H1 (cell line): ENCODE measurements around the gene ATP2B1. TPM values are rescaled to one million over a fixed set of nuclear protein-coding genes. Genes with fewer than 3 reads are reported as not detected.
A peak's percentile ranks its signal among the peaks of the same experiment; 100 is the strongest.

ENCODE experiments used
- BCL11A ChIP-seq, 2 experiments: IDR thresholded peaks; one replicate each; pipeline ENCODE4 v1.6.1; 2011; ENCODE audit warnings: low read depth in 2 of 2, low read length in 2 of 2, mild to moderate bottlenecking in 2 of 2
- FOSL1 ChIP-seq: IDR thresholded peaks from 2 replicates; pipeline ENCODE4 v1.6.1; 2011; ENCODE audit warnings: mild to moderate bottlenecking, low read depth, low read length, moderate library complexity; ENCODE audit not compliant: insufficient read depth
- GABPA ChIP-seq: IDR thresholded peaks from 2 replicates; pipeline ENCODE4 v1.6.1; 2011; ENCODE audit warnings: mild to moderate bottlenecking, low read length, moderate library complexity, borderline replicate concordance; ENCODE audit not compliant: insufficient read depth
- POLR2A ChIP-seq, 2 experiments: IDR thresholded peaks; 1 replicate in 1 of 2; 2 replicates in 1 of 2; pipeline ENCODE4 v1.6.1; 2011; ENCODE audit warnings: low read depth in 2 of 2, low read length in 2 of 2, mild to moderate bottlenecking in 2 of 2; ENCODE audit errors: control extremely low read depth in 1 of 2
- RAD21 ChIP-seq, 2 experiments: IDR thresholded peaks in 1 of 2; conservative IDR thresholded peaks in 1 of 2; 2 replicates each; pipeline ENCODE4 v1.6.1; 2011; ENCODE audit warnings: low read depth in 2 of 2, low read length in 2 of 2, improper control_type of control experiment in 1 of 2, inconsistent platforms in 1 of 2, mild to moderate bottlenecking in 1 of 2, moderate library complexity in 1 of 2
- RXRA ChIP-seq: IDR thresholded peaks from 2 replicates; pipeline ENCODE4 v1.6.1; 2011; ENCODE audit warnings: low read depth, mild to moderate bottlenecking, low read length, moderate library complexity; ENCODE audit not compliant: insufficient read depth
- TAF1 ChIP-seq: IDR thresholded peaks from 2 replicates; pipeline ENCODE4 v1.6.1; 2011; ENCODE audit warnings: mild to moderate bottlenecking, low read depth, low read length
- ZNF274 ChIP-seq: IDR thresholded peaks from 2 replicates; pipeline ENCODE4 v1.7.0; 2012; ENCODE audit warnings: low read length, borderline replicate concordance; ENCODE audit errors: extremely low read depth
- polyA plus RNA-seq, 7 experiments: library from polyadenylated mRNA; depleted of rRNA in 3 of 7; stranded (reverse) in 5 of 7; unstranded in 2 of 7; fragments of >200 nt in 5 of 7; fragments of 200-250 nt in 2 of 7; gene quantifications; 1 replicate in 5 of 7; 2 replicates in 1 of 7; 4 replicates in 1 of 7; pipeline versions ENCODE4 v1.2.1 to v1.2.3, GENCODE V29; 2011 to 2013; ENCODE audit warnings: missing spikeins in 2 of 7, mixed read lengths in 2 of 7
- total RNA-seq: library from RNA; stranded (reverse); fragmentation: NEBNext Ultra II Directional; extraction: Animal tissue kit (Norgen Biotek cat#: 25700); gene quantifications from 2 replicates; pipeline ENCODE4 v1.2.1, GENCODE V29; 2021
- TF ChIP-seq, protein P1 (sequence below), 3 experiments: IDR thresholded peaks; 1 replicate in 2 of 3; 2 replicates in 1 of 3; pipeline versions ENCODE4 v1.5.1 to v1.6.1; 2011; ENCODE audit warnings: low read length in 3 of 3, mild to moderate bottlenecking in 3 of 3, inconsistent platforms in 2 of 3, low read depth in 1 of 3, moderate library complexity in 1 of 3; ENCODE audit not compliant: insufficient read depth in 1 of 3; ENCODE audit errors: control extremely low read depth in 1 of 3

The ATP2B1 gene
- total and polyA plus RNA-seq, 2 of the 8 experiments (the other 6 are each of a cell fraction or from before 2014, with no cell fraction given): 4.3 to 32.0 TPM

DNA sequence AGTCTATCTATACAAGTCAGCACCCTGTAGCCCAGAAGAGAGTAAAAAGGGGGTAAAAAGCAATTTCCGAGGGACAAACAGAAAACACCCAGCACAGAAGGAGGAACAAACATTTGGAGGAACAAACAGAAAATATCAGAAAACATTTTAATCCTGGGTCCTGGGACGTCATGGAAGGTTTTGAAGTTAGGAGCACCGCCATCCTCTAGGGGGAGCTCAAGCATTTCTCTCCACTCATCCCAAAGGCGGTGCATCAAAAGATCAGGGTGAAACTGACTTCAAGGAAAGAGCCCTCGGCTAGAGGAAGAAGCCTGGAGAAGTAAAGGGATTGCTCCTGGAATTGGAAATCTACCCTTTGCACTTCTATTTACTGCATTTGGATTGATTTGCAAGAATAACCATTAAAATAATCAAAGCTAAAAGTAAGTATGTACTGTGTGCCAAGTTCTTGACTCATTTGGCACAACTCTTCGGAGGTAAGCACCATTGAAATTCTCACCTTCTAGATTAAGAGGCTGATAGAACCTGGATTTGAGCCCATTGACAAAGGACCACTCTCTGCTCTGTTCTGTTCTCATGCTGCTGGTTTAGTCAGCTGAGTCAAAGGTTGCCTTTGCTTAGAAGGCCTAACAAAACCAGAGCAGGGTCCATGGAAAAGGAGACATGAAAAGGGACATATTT, 165.6 kb downstream of the ATP2B1 start (continued):
- TF ChIP-seq, protein P1, sequence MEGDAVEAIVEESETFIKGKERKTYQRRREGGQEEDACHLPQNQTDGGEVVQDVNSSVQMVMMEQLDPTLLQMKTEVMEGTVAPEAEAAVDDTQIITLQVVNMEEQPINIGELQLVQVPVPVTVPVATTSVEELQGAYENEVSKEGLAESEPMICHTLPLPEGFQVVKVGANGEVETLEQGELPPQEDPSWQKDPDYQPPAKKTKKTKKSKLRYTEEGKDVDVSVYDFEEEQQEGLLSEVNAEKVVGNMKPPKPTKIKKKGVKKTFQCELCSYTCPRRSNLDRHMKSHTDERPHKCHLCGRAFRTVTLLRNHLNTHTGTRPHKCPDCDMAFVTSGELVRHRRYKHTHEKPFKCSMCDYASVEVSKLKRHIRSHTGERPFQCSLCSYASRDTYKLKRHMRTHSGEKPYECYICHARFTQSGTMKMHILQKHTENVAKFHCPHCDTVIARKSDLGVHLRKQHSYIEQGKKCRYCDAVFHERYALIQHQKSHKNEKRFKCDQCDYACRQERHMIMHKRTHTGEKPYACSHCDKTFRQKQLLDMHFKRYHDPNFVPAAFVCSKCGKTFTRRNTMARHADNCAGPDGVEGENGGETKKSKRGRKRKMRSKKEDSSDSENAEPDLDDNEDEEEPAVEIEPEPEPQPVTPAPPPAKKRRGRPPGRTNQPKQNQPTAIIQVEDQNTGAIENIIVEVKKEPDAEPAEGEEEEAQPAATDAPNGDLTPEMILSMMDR (IDR thresholded peaks at IDR 0.05; ENCODE audit: control extremely low read depth in 1 of 3, insufficient read depth in 1 of 3, low read depth in 1 of 3, low read length in 3 of 3): peak; percentile 65 to 90 (median 77)
- TF ChIP-seq ZNF274 (no peak), POLR2A (IDR thresholded peaks at IDR 0.05; ENCODE audit: control extremely low read depth in 1 of 2, low read depth in 2 of 2, low read length in 2 of 2) (no peak), RAD21 (IDR thresholded peaks at IDR 0.05 in 1 of 2, conservative IDR thresholded peaks at IDR 0.05 in 1 of 2; ENCODE audit: low read depth in 2 of 2, low read length in 2 of 2) (peak; percentile 96 to 97), FOSL1 (no peak), BCL11A (IDR thresholded peaks at IDR 0.05; ENCODE audit: low read depth in 2 of 2, low read length in 2 of 2) (no peak), GABPA (no peak), RXRA (no peak), TAF1 (no peak)
- TF ChIP-seq, all 59 proteins: peak for 4
